GM18858 (cell line): ENCODE data around the gene MYO1D.

Source experiments
- ATAC-seq: cut with Tn5 transposase; IDR thresholded peaks from one replicate; pipeline ENCODE4 v1.9.1; 2021; ENCODE audit not compliant: unreplicated experiment

The MYO1D gene

DNA sequence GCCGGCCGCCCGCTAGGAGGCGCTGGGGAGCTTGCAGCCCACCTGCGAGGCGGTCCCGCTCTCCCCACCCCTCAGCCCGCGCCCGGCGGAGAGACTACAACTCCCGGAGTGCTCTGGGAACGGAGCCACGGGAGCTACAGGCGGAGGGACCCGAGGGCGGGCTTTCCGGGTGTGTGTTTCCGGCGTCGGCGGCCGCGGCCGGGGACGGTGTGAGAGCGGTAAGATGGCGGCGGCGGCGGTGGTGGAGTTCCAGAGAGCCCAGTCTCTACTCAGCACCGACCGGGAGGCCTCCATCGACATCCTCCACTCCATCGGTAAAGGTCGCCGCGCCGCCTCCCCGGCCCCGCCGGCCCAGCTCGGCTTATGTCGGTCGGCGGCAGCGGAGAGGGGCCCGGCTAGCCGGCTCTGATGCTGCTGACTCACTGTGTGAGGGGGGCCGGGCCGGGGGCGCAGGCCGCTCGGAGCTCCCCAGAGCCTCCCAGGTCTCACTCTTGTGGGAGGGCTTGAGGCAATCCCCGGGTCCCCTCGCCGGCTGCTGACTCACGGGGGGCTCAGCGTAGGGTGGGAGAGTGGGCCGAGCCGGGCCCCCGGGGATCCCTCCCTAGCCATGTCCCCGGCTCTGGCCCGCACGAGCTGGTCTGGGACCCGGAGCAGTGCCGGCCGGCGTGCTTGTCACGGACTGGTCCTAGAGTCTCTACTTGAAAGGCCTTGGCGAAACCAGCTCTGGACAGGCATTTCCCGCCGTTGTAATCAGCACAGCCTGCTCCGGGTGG is 432.4 kb downstream of the MYO1D start, which contains the start of gene PSMD11:
TSS of gene PSMD11 (plus strand) at position 210 of the 773 bp plus-strand sequence. CDS start at position 224, 14 bp downstream.
- ATAC-seq, result peak; percentile 82

DNA sequence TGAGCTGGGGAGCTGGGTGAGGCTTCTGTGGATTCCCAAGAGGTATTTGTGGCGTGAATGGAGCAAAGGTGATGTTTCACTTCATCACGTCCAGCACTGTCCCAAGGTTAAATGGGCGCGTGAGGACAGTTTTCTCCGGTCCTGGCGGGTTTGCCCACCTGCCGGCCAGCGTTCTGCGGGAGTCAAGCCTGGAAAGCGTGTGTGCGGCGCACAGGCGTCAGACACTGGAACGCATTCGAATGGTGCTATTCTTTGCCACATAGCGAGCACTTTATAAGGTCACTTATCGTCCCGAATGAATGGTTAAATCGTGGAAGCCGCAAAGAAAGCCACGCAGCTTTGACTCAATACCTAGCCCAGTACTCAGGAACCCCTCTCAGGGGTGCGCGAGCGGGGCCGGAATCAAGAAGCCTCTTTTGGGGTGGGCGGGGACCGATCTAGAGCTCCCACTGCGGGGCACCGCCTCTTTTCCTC is 433.1 kb downstream of the MYO1D start:
- no peak for ATAC-seq
